Measurements from ENCODE around the gene SEC22B.
"Not testable (repeated sequence)": the region's sequence is repeated elsewhere in the genome, so short reads cannot be mapped to it uniquely, and the experiment has no call there.

The SEC22B gene

GRCh38 chr1:120162015-120162414, 14.3 kb downstream of the SEC22B start:
- H3K9me3 ChIP-seq (ENCODE audit: control extremely low read depth in 1 of 5, control insufficient read depth in 4 of 5, insufficient read depth in 2 of 5, low read depth in 1 of 5, low read length in 4 of 5); H3K4me1 ChIP-seq (ENCODE audit: control extremely low read depth in 1 of 4, control insufficient read depth in 4 of 4, insufficient read depth in 4 of 4, low read length in 3 of 4); DNase-seq; H3K27me3 ChIP-seq (replicated peaks in 2 of 5; ENCODE audit: control insufficient read depth in 4 of 5, insufficient read depth in 5 of 5, low read length in 4 of 5); H3K27ac ChIP-seq (ENCODE audit: insufficient read depth in 1 of 2, low read depth in 1 of 2, low read length in 2 of 2, poor library complexity in 1 of 2, severe bottlenecking in 2 of 2); POLR2A ChIA-PET; CTCF ChIA-PET; H3K4me3 ChIP-seq (ENCODE audit: control insufficient read depth in 1 of 7, extremely low read depth in 1 of 7, insufficient read depth in 4 of 7, low read depth in 2 of 7, low read length in 6 of 7); H3K36me3 ChIP-seq (ENCODE audit: control insufficient read depth in 4 of 4, insufficient read depth in 4 of 4, low read length in 3 of 4): not testable (repeated sequence)
- WGBS (ENCODE audit: insufficient coverage): no CpG with 5 or more reads among the region's 2 CpGs

- H3K27ac ChIP-seq (ENCODE audit: insufficient read depth in 1 of 2, low read depth in 1 of 2, low read length in 2 of 2, poor library complexity in 1 of 2, severe bottlenecking in 2 of 2); H3K4me3 ChIP-seq (ENCODE audit: control insufficient read depth in 1 of 7, extremely low read depth in 1 of 7, insufficient read depth in 4 of 7, low read depth in 2 of 7, low read length in 6 of 7); H3K27me3 ChIP-seq (replicated peaks in 2 of 5; ENCODE audit: control insufficient read depth in 4 of 5, insufficient read depth in 5 of 5, low read length in 4 of 5); CTCF ChIA-PET; H3K9me3 ChIP-seq (ENCODE audit: control extremely low read depth in 1 of 5, control insufficient read depth in 4 of 5, insufficient read depth in 2 of 5, low read depth in 1 of 5, low read length in 4 of 5); H3K4me1 ChIP-seq (ENCODE audit: control extremely low read depth in 1 of 4, control insufficient read depth in 4 of 4, insufficient read depth in 4 of 4, low read length in 3 of 4); POLR2A ChIA-PET; DNase-seq; H3K36me3 ChIP-seq (ENCODE audit: control insufficient read depth in 4 of 4, insufficient read depth in 4 of 4, low read length in 3 of 4): not testable (repeated sequence)
- no CpG with 5 or more reads among the region's 1 CpG for WGBS (ENCODE audit: insufficient coverage)
Observed at GRCh38 chr1:120158495-120158894, 17.8 kb downstream of the SEC22B start.

- DNase-seq; H3K4me3 ChIP-seq (ENCODE audit: control insufficient read depth in 1 of 7, extremely low read depth in 1 of 7, insufficient read depth in 4 of 7, low read depth in 2 of 7, low read length in 6 of 7); H3K27me3 ChIP-seq (replicated peaks in 2 of 5; ENCODE audit: control insufficient read depth in 4 of 5, insufficient read depth in 5 of 5, low read length in 4 of 5); H3K9me3 ChIP-seq (ENCODE audit: control extremely low read depth in 1 of 5, control insufficient read depth in 4 of 5, insufficient read depth in 2 of 5, low read depth in 1 of 5, low read length in 4 of 5); H3K36me3 ChIP-seq (ENCODE audit: control insufficient read depth in 4 of 4, insufficient read depth in 4 of 4, low read length in 3 of 4); H3K4me1 ChIP-seq (ENCODE audit: control extremely low read depth in 1 of 4, control insufficient read depth in 4 of 4, insufficient read depth in 4 of 4, low read length in 3 of 4); H3K27ac ChIP-seq (ENCODE audit: insufficient read depth in 1 of 2, low read depth in 1 of 2, low read length in 2 of 2, poor library complexity in 1 of 2, severe bottlenecking in 2 of 2); CTCF ChIA-PET; POLR2A ChIA-PET: not testable (repeated sequence)
- WGBS (ENCODE audit: insufficient coverage): no CpG with 5 or more reads among the region's 4 CpGs
Observed at GRCh38 chr1:120158086-120158485, 18.2 kb downstream of the SEC22B start.

- WGBS (ENCODE audit: insufficient coverage): no CpG with 5 or more reads among the region's 3 CpGs
Observed at GRCh38 chr1:120150138-120150822, 26.0 kb downstream of the SEC22B start.

GRCh38 chr1:120149420-120150059, 26.8 kb downstream of the SEC22B start:
- POLR2A ChIA-PET: not testable (repeated sequence)

More at GRCh38 chr1:120150138-120150822, 26.0 kb downstream of the SEC22B start:
- H3K4me3 ChIP-seq (ENCODE audit: control insufficient read depth in 1 of 7, extremely low read depth in 1 of 7, insufficient read depth in 4 of 7, low read depth in 2 of 7, low read length in 6 of 7); H3K36me3 ChIP-seq (ENCODE audit: control insufficient read depth in 4 of 4, insufficient read depth in 4 of 4, low read length in 3 of 4); H3K9me3 ChIP-seq (ENCODE audit: control extremely low read depth in 1 of 5, control insufficient read depth in 4 of 5, insufficient read depth in 2 of 5, low read depth in 1 of 5, low read length in 4 of 5); POLR2A ChIA-PET; DNase-seq; H3K27me3 ChIP-seq (replicated peaks in 2 of 5; ENCODE audit: control insufficient read depth in 4 of 5, insufficient read depth in 5 of 5, low read length in 4 of 5); H3K27ac ChIP-seq (ENCODE audit: insufficient read depth in 1 of 2, low read depth in 1 of 2, low read length in 2 of 2, poor library complexity in 1 of 2, severe bottlenecking in 2 of 2); H3K4me1 ChIP-seq (ENCODE audit: control extremely low read depth in 1 of 4, control insufficient read depth in 4 of 4, insufficient read depth in 4 of 4, low read length in 3 of 4); CTCF ChIA-PET: not testable (repeated sequence)

GRCh38 chr1:120145806-120146205, 30.5 kb downstream of the SEC22B start:
- WGBS (ENCODE audit: insufficient coverage): no CpG with 5 or more reads among the region's 1 CpG
- H3K27me3 ChIP-seq (replicated peaks in 2 of 5; ENCODE audit: control insufficient read depth in 4 of 5, insufficient read depth in 5 of 5, low read length in 4 of 5); H3K27ac ChIP-seq (ENCODE audit: insufficient read depth in 1 of 2, low read depth in 1 of 2, low read length in 2 of 2, poor library complexity in 1 of 2, severe bottlenecking in 2 of 2); H3K36me3 ChIP-seq (ENCODE audit: control insufficient read depth in 4 of 4, insufficient read depth in 4 of 4, low read length in 3 of 4); CTCF ChIA-PET; H3K9me3 ChIP-seq (ENCODE audit: control extremely low read depth in 1 of 5, control insufficient read depth in 4 of 5, insufficient read depth in 2 of 5, low read depth in 1 of 5, low read length in 4 of 5); DNase-seq; POLR2A ChIA-PET; H3K4me3 ChIP-seq (ENCODE audit: control insufficient read depth in 1 of 7, extremely low read depth in 1 of 7, insufficient read depth in 4 of 7, low read depth in 2 of 7, low read length in 6 of 7): not testable (repeated sequence)
- H3K4me1 ChIP-seq (ENCODE audit: control extremely low read depth in 1 of 4, control insufficient read depth in 4 of 4, insufficient read depth in 4 of 4, low read length in 3 of 4): peaks cover 3 to 25% (median 10%) of the 10 kb centered on the region in 4 experiments

More at GRCh38 chr1:120149420-120150059, 26.8 kb downstream of the SEC22B start:
- CTCF ChIA-PET; H3K4me1 ChIP-seq (ENCODE audit: control extremely low read depth in 1 of 4, control insufficient read depth in 4 of 4, insufficient read depth in 4 of 4, low read length in 3 of 4); DNase-seq; H3K4me3 ChIP-seq (ENCODE audit: control insufficient read depth in 1 of 7, extremely low read depth in 1 of 7, insufficient read depth in 4 of 7, low read depth in 2 of 7, low read length in 6 of 7); H3K36me3 ChIP-seq (ENCODE audit: control insufficient read depth in 4 of 4, insufficient read depth in 4 of 4, low read length in 3 of 4); H3K27ac ChIP-seq (ENCODE audit: insufficient read depth in 1 of 2, low read depth in 1 of 2, low read length in 2 of 2, poor library complexity in 1 of 2, severe bottlenecking in 2 of 2); H3K27me3 ChIP-seq (replicated peaks in 2 of 5; ENCODE audit: control insufficient read depth in 4 of 5, insufficient read depth in 5 of 5, low read length in 4 of 5); H3K9me3 ChIP-seq (ENCODE audit: control extremely low read depth in 1 of 5, control insufficient read depth in 4 of 5, insufficient read depth in 2 of 5, low read depth in 1 of 5, low read length in 4 of 5): not testable (repeated sequence)

GRCh38 chr1:120144626-120145025, 31.7 kb downstream of the SEC22B start:
- H3K4me1 ChIP-seq (ENCODE audit: control extremely low read depth in 1 of 4, control insufficient read depth in 4 of 4, insufficient read depth in 4 of 4, low read length in 3 of 4): peaks cover 3 to 25% (median 10%) of the 10 kb centered on the region in 4 experiments
- H3K4me3 ChIP-seq (ENCODE audit: control insufficient read depth in 1 of 7, extremely low read depth in 1 of 7, insufficient read depth in 4 of 7, low read depth in 2 of 7, low read length in 6 of 7); DNase-seq; H3K9me3 ChIP-seq (ENCODE audit: control extremely low read depth in 1 of 5, control insufficient read depth in 4 of 5, insufficient read depth in 2 of 5, low read depth in 1 of 5, low read length in 4 of 5); CTCF ChIA-PET; POLR2A ChIA-PET; H3K27me3 ChIP-seq (replicated peaks in 2 of 5; ENCODE audit: control insufficient read depth in 4 of 5, insufficient read depth in 5 of 5, low read length in 4 of 5); H3K36me3 ChIP-seq (ENCODE audit: control insufficient read depth in 4 of 4, insufficient read depth in 4 of 4, low read length in 3 of 4); H3K27ac ChIP-seq (ENCODE audit: insufficient read depth in 1 of 2, low read depth in 1 of 2, low read length in 2 of 2, poor library complexity in 1 of 2, severe bottlenecking in 2 of 2): not testable (repeated sequence)
- no CpG with 5 or more reads among the region's 1 CpG for WGBS (ENCODE audit: insufficient coverage)

Measured in common myeloid progenitor, CD34-positive (primary cell).